Kidney (tissue), 14 donors: ENCODE measurements around the gene BMERB1. TPM values are rescaled to one million over a fixed set of nuclear protein-coding genes. Genes with fewer than 3 reads are reported as not detected.

Experiments used
- DNase-seq, 5 donors: peaks; one replicate each; pipeline ENCODE4 v3.0.0-alpha.2; 2013 to 2020
- FAIRE-seq: peaks from 2 replicates; lab custom pipeline; 2012; peaks lifted over from hg19 to GRCh38; lab: Jason Lieb, UNC
- H3K27ac ChIP-seq, 2 donors: one replicate each; pipeline ENCODE4 v1.7.0; 2013; ENCODE audit warnings: low read depth in 2 of 2, low read length in 2 of 2, inconsistent platforms in 1 of 2
- H3K27me3 ChIP-seq: one replicate; pipeline ENCODE4 v1.7.1; 2013; ENCODE audit warnings: low read length, inconsistent platforms; ENCODE audit not compliant: control insufficient read depth, insufficient read depth
- H3K36me3 ChIP-seq, 3 donors: one replicate each; pipeline versions ENCODE4 v1.7.0 to v1.7.1; 2013; ENCODE audit warnings: low read length in 3 of 3, control low read depth in 1 of 3, inconsistent platforms in 1 of 3; ENCODE audit not compliant: insufficient read depth in 3 of 3, control insufficient read depth in 2 of 3
- H3K4me1 ChIP-seq, 3 donors: one replicate each; pipeline versions ENCODE4 v1.7.0 to v1.7.1; 2013; ENCODE audit warnings: low read length in 3 of 3, inconsistent platforms in 1 of 3, low read depth in 1 of 3; ENCODE audit not compliant: control insufficient read depth in 2 of 3, insufficient read depth in 2 of 3
- H3K4me3 ChIP-seq, 3 donors: one replicate each; pipeline versions ENCODE4 v1.7.0 to v1.8.1; 2013; ENCODE audit warnings: low read length in 3 of 3, control low read depth in 1 of 3, inconsistent platforms in 1 of 3
- H3K9ac ChIP-seq, 3 donors: one replicate each; pipeline versions ENCODE4 v1.7.0 to v1.7.1; 2013; ENCODE audit warnings: low read length in 3 of 3, control low read depth in 1 of 3, inconsistent platforms in 1 of 3
- H3K9me3 ChIP-seq, 3 donors: one replicate each; pipeline versions ENCODE4 v1.7.0 to v1.7.1; 2013; ENCODE audit warnings: low read length in 3 of 3, control low read depth in 1 of 3, inconsistent platforms in 1 of 3; ENCODE audit not compliant: control insufficient read depth in 2 of 3, insufficient read depth in 1 of 3
- CTCF ChIP-seq: IDR thresholded peaks from 3 replicates; pipeline ENCODE4 v1.5.1; 2012; ENCODE audit warnings: mild to moderate bottlenecking, moderate library complexity, borderline replicate concordance; ENCODE audit not compliant: insufficient read depth; ENCODE audit errors: extremely low read depth
- intact Hi-C: fragments of 100-400 bp; cut with DNase I; formaldehyde crosslinking; loops from one replicate; pipeline ENCODE4 v1.11.1; 2022
- polyA plus RNA-seq: library from polyadenylated mRNA; stranded (reverse); fragments of 350-450 nt; fragmentation: Illumina TruSeq; extraction: RNeasy Lipid Tissue Mini Kit (QIAGEN cat#74804); gene quantifications from one replicate; pipeline ENCODE4 v1.2.3, GENCODE V29; 2014; ENCODE audit warnings: low read depth, low replicate concordance; ENCODE audit not compliant: insufficient read depth
- total RNA-seq: library from RNA; stranded (reverse); fragmentation: NEBNext Ultra II Directional; extraction: Animal tissue kit (Norgen Biotek cat#: 25700); gene quantifications from one replicate; pipeline ENCODE4 v1.2.1, GENCODE V29; 2021
- donor health status: control.
- donor health status: control.
- donor health status: control.
- donor health status: control.
- donor health status: control.
- donor health status: DM: yes; HTN: yes; CAD: no.
- donor health status: Normal renal cell carcinoma (clear cell type).

BMERB1 gene
- total and polyA plus RNA-seq, 2 donors from 2014 or later = 33.4 to 48.8 TPM

DNA sequence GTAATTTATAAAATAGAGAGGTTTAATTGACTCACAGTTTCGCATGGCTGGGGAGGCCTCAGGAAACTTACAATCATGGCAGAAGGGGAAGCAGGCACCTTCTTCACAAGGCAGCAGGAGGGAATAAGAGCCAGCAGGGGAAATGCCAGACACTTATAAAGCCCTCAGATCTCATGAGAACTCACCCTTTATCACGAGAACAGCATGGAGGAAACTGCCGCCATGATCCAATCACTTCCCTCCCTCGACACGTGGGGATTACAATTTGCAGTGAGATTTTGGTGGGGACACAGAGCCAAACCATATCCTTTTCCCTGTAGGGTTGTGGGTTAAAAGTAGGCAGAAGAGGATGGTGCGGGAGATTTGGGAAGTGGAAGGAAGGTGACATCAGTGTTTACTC is 101.4 kb downstream of the BMERB1 start:
- Histone ChIP-seq H3K36me3 (no peaks in the 10 kb centered on the region), H3K27me3 (no peaks in the 10 kb centered on the region), H3K4me1 (no peaks in the 10 kb centered on the region), H3K9me3 (no peaks in the 10 kb centered on the region), H3K27ac (no peak overlapping the region), H3K9ac (no peak overlapping the region), H3K4me3 (no peak overlapping the region)
- no peak for TF ChIP-seq CTCF
- FAIRE-seq (no peak), DNase-seq (no peak)
- intact Hi-C loops = no loop called here

- intact Hi-C loops = no loop called here
- TF ChIP-seq CTCF = no peak
- H3K27me3 ChIP-seq = no peaks in the 10 kb centered on the region
- no peak overlapping the region for H3K4me3 ChIP-seq
- H3K9me3 ChIP-seq = no peaks in the 10 kb centered on the region
- FAIRE-seq (no peak), DNase-seq (no peak)
- no peak overlapping the region for H3K27ac ChIP-seq
- H3K9ac ChIP-seq = no peak overlapping the region
- no peaks in the 10 kb centered on the region for H3K4me1 ChIP-seq
- H3K36me3 ChIP-seq = no peaks in the 10 kb centered on the region
Measured at GRCh38 chr16:15536843-15537242, 102.5 kb downstream of the BMERB1 start.

GRCh38 chr16:15538507-15538906 is 104.1 kb downstream of the BMERB1 start:
- FAIRE-seq = no peak
- no peaks in the 10 kb centered on the region for H3K36me3 ChIP-seq
- peaks cover 0 to 6% (median 0%) of the 10 kb centered on the region in 3 donors for H3K9me3 ChIP-seq
- no peak overlapping the region for H3K27ac ChIP-seq
- no peak for DNase-seq
- intact Hi-C loops = no loop called here
- H3K9ac ChIP-seq = no peak overlapping the region
- H3K4me3 ChIP-seq = no peak overlapping the region
- no peaks in the 10 kb centered on the region for H3K4me1 ChIP-seq
- no peak for TF ChIP-seq CTCF
- H3K27me3 ChIP-seq = no peaks in the 10 kb centered on the region

DNA sequence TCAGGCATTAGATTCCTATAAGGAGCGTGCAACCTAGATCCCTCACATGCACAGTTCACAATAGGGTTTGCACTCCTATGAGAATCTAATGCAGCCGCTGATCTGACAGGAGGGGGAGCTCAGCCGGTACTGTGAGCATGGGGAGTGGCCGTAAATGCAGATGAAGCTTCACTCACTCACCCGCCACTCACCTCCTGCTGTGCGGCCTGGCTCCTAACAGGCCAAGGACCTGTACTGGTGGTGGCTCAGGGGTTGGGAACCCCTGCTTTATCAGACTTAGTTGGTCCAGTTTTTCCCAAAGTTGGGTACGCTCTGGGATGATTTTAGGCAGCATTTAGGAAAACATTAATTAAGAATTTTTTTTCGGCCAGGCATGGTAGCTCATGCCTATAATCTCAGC is 104.8 kb downstream of the BMERB1 start:
- Histone ChIP-seq H3K36me3 (no peaks in the 10 kb centered on the region), H3K9me3 (peaks cover 0 to 6% (median 0%) of the 10 kb centered on the region in 3 donors), H3K27me3 (no peaks in the 10 kb centered on the region), H3K4me3 (no peak overlapping the region), H3K9ac (no peak overlapping the region), H3K4me1 (no peaks in the 10 kb centered on the region), H3K27ac (no peak overlapping the region)
- no peak for DNase-seq
- TF ChIP-seq CTCF = no peak
- FAIRE-seq = no peak
- intact Hi-C loops = no loop called here
